Endothelial cell of umbilical vein (primary cell): ENCODE measurements around the gene DPEP3.

Experiments
- CTCF ChIP-seq, 2 donors: IDR thresholded peaks; 1 replicate in 1 of 2; 2 replicates in 1 of 2; pipeline ENCODE4 v1.5.1; 2011; ENCODE audit warnings: low read length in 2 of 2, mild to moderate bottlenecking in 2 of 2, moderate library complexity in 2 of 2, control low read depth in 1 of 2, inconsistent platforms in 1 of 2, low read depth in 1 of 2; ENCODE audit not compliant: insufficient read depth in 1 of 2; ENCODE audit errors: extremely low read depth in 1 of 2
- POLR2A ChIP-seq: IDR thresholded peaks from 2 replicates; pipeline ENCODE4 v1.6.1; 2012; ENCODE audit warnings: low read depth, mild to moderate bottlenecking, control low read depth, low read length

DNA sequence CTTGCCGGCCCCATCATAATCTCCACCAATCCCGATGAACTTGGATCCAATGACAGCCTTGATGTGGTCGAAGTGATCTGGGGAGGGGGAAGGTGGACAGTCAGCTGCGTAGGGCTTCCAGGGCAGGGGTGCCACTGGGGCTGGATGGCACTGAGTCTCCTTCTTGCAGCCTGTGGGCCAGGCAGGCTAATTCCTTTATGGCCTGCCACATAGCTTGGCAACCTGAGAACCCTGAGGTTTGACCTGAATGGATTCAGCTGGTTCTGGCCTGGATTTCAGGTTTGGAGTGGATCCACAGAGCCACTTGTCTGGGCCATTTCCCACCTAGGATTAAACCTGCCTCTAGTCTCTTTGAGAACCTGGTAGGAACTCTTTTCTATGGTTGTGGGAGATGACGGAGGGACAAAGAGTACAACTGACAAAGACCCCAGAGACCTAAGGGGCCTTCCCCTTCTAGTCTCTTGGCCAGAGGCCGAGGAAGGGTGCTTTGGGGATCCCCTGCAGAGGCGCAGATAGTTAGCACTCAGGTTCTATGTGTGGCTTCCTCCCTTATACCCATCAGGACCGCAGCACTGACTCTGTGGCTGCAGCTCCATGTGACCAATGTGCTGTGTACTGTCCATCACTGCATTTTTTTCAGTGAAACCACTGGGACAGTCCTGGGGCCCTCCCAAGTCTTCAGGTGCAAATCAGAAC lies 9.2 kb upstream of the DPEP3 start:
- TF ChIP-seq CTCF (IDR thresholded peaks at IDR 0.05; ENCODE audit: extremely low read depth in 1 of 2, insufficient read depth in 1 of 2, low read depth in 1 of 2, low read length in 2 of 2) (no peak), POLR2A (no peak)
